GM12878 (cell line): ENCODE results near the gene TXNDC8. TPM values are rescaled to one million over a fixed set of nuclear protein-coding genes. Genes with fewer than 3 reads are reported as not detected.

Experiments used
- ATAC-seq: fragments of 200-7000 bp; cut with Tn5 transposase; 3 replicates; pipeline ENCODE4 v1.9.1; 2020; ENCODE audit warnings: mild to moderate bottlenecking, moderate library complexity
- BruUV-seq: library from RNA; stranded (reverse); fragments of 400-500 nt; replicated peaks from 2 replicates; lab custom pipeline; 2021; lab: Mats Ljungman, UMichigan
- CTCF ChIA-PET: fragments of 300-600 bp; sonication (Branson Sonifier 250); formaldehyde crosslinking; extraction: SDS; loops from one replicate; lab custom pipeline; 2021; ENCODE audit warnings: inconsistent platforms; lab: Yijun Ruan, JAX
- POLR2A ChIA-PET: fragments of 350-600 bp; formaldehyde crosslinking; extraction: SDS; loops from one replicate; lab custom pipeline; 2021; ENCODE audit warnings: inconsistent platforms; lab: Charles Lee
- RAD21 ChIA-PET: fragments of 300-600 bp; sonication (Branson Sonifier 250); formaldehyde crosslinking; loops from one replicate; lab custom pipeline; 2023; ENCODE audit warnings: antibody characterized with exemption; ENCODE audit not compliant: unreplicated experiment; lab: Charles Lee
- SMC1A ChIA-PET: fragments of 300-600 bp; sonication (Branson Sonifier 250); formaldehyde crosslinking; loops from one replicate; lab custom pipeline; 2023; ENCODE audit not compliant: unreplicated experiment, uncharacterized antibody; lab: Charles Lee
- DNase-seq: peaks from one replicate; pipeline ENCODE4 v3.0.0-alpha.2; 2011; ENCODE audit warnings: low read depth, low spot score
- FAIRE-seq: peaks from 3 replicates; lab custom pipeline; 2011; peaks lifted over from hg19 to GRCh38; lab: Jason Lieb, UNC
- H2AFZ ChIP-seq: 2 replicates; pipeline ENCODE4 v1.6.0; 2011; ENCODE audit warnings: low read depth, low read length, control low read depth; ENCODE audit not compliant: control insufficient read depth
- H3K27ac ChIP-seq: 2 replicates; pipeline ENCODE4 v1.5.1; 2011; ENCODE audit warnings: control low read depth; ENCODE audit not compliant: control insufficient read depth, insufficient read depth
- H3K27me3 ChIP-seq, 2 experiments: replicated peaks in 1 of 2; 2 replicates each; pipeline versions ENCODE4 v1.6.0 to v1.6.1; 2011; ENCODE audit warnings: low read length in 1 of 2; ENCODE audit not compliant: control insufficient read depth in 2 of 2, insufficient read depth in 2 of 2
- H3K36me3 ChIP-seq, 2 experiments: 2 replicates each; pipeline ENCODE4 v1.5.1; 2011; ENCODE audit warnings: low read length in 1 of 2; ENCODE audit not compliant: control insufficient read depth in 2 of 2, insufficient read depth in 2 of 2
- H3K4me1 ChIP-seq: 2 replicates; pipeline ENCODE4 v1.6.1; 2011; ENCODE audit warnings: mild to moderate bottlenecking, low read length, moderate library complexity, mixed read lengths; ENCODE audit not compliant: control insufficient read depth, insufficient read depth
- H3K4me2 ChIP-seq: 2 replicates; pipeline ENCODE4 v1.6.0; 2011; ENCODE audit warnings: control low read depth; ENCODE audit not compliant: control insufficient read depth, insufficient read depth
- H3K4me3 ChIP-seq: fragments of 200-600 bp; sonication (generic); 2 replicates; pipeline ENCODE4 v1.5.1; 2016
- H3K79me2 ChIP-seq: 2 replicates; pipeline ENCODE4 v1.6.0; 2011; ENCODE audit warnings: low read length; ENCODE audit not compliant: control insufficient read depth, insufficient read depth
- H3K9ac ChIP-seq: 2 replicates; pipeline ENCODE4 v1.8.0; 2011; ENCODE audit warnings: low read length, control low read depth, mixed read lengths; ENCODE audit not compliant: control insufficient read depth, insufficient read depth
- H3K9me3 ChIP-seq: replicated peaks from 3 replicates; pipeline ENCODE4 v1.5.1; 2011; ENCODE audit warnings: mild to moderate bottlenecking, low read length; ENCODE audit not compliant: control insufficient read depth, insufficient read depth
- H4K20me1 ChIP-seq: 2 replicates; pipeline ENCODE4 v1.6.0; 2011; ENCODE audit not compliant: control insufficient read depth, insufficient read depth
- EGR1 ChIP-seq, 2 experiments: IDR thresholded peaks; 1 replicate in 1 of 2; 2 replicates in 1 of 2; pipeline ENCODE4 v1.6.1; 2011 to 2012; ENCODE audit warnings: low read depth in 2 of 2, low read length in 2 of 2, borderline replicate concordance in 1 of 2, mild to moderate bottlenecking in 1 of 2, moderate library complexity in 1 of 2
- MYC ChIP-seq: IDR thresholded peaks from 2 replicates; pipeline ENCODE4 v1.6.1; 2011; ENCODE audit warnings: mild to moderate bottlenecking, low read length, moderate library complexity, inconsistent platforms; ENCODE audit not compliant: insufficient read depth, insufficient replicate concordance, insufficient read length, severe bottlenecking
- RUNX3 ChIP-seq: IDR thresholded peaks from 2 replicates; pipeline ENCODE4 v1.6.1; 2012; ENCODE audit warnings: low read length, inconsistent platforms
- TBL1XR1 ChIP-seq: IDR thresholded peaks from 2 replicates; pipeline ENCODE4 v1.6.1; 2012; ENCODE audit warnings: low read depth, low read length, improper control_type of control experiment
- ZNF24 ChIP-seq: fragments of 450-650 bp; IDR thresholded peaks from 2 replicates; pipeline ENCODE4 v1.6.1; 2017; ENCODE audit warnings: antibody characterized with exemption, mild to moderate bottlenecking
- WGBS: methylation state at CpG from one replicate; pipeline ENCODE4 v1.1.6; 2016; ENCODE audit warnings: low lambda C conversion rate; ENCODE audit not compliant: insufficient replicate concordance, insufficient coverage; ENCODE audit errors: missing lambda C conversion rate; 5-methylcytosine and 5-hydroxymethylcytosine counted together
- in situ Hi-C: fragments of 300-500 bp; cut with MboI; formaldehyde crosslinking; loops from 9 replicates; pipeline ENCODE4 v1.14.3; 2018; ENCODE audit warnings: mixed read lengths
- intact Hi-C: fragments of 100-400 bp; cut with micrococcal nuclease; formaldehyde crosslinking; loops from one replicate; pipeline ENCODE4 v1.14.2; 2022; ENCODE audit not compliant: unreplicated experiment
- polyA plus RNA-seq, 11 experiments: library from polyadenylated mRNA; depleted of rRNA in 4 of 11; unstranded in 6 of 11; stranded (reverse) in 5 of 11; fragments of >200 nt; fragmentation: Nextera tagmentation in 4 of 11; fragmentation: Illumina TruSeq in 1 of 11; extraction: Ambion mirVana in 4 of 11; extraction: Trizol in 1 of 11; gene quantifications; 1 replicate in 1 of 11; 2 replicates in 10 of 11; pipeline versions ENCODE4 v1.2.1 to v1.2.3, GENCODE V29; 2011 to 2016; ENCODE audit warnings: inconsistent platforms in 2 of 11, missing spikeins in 2 of 11, low read depth in 1 of 11
- total RNA-seq, 4 experiments: library from RNA; depleted of rRNA in 3 of 4; stranded (reverse); fragments of >200 nt in 3 of 4; fragmentation: Illumina TruSeq in 1 of 4; extraction: Trizol in 1 of 4; gene quantifications; 2 replicates each; pipeline versions ENCODE4 v1.2.1 to v1.2.3, GENCODE V29; 2013 to 2021
- TF ChIP-seq, protein P1 (sequence below): IDR thresholded peaks from 2 replicates; pipeline ENCODE4 v1.6.1; 2011; ENCODE audit warnings: borderline replicate concordance, low read depth, mild to moderate bottlenecking, moderate library complexity, low read length; ENCODE audit not compliant: insufficient read depth, poor library complexity, severe bottlenecking
- TF ChIP-seq, protein P2 (sequence below): fragments of 450-650 bp; IDR thresholded peaks from 2 replicates; pipeline ENCODE4 v1.6.1; 2017; ENCODE audit warnings: mild to moderate bottlenecking
- TF ChIP-seq, protein P3 (sequence below): fragments of 450-650 bp; IDR thresholded peaks from 2 replicates; pipeline ENCODE4 v1.6.1; 2017; ENCODE audit warnings: mild to moderate bottlenecking, low read depth, inconsistent platforms; ENCODE audit not compliant: poor library complexity, severe bottlenecking

The TXNDC8 gene
- total and polyA plus RNA-seq, 10 of the 15 experiments (the other 5 are each of a cell fraction or from before 2014, with no cell fraction given) = not detected

DNA sequence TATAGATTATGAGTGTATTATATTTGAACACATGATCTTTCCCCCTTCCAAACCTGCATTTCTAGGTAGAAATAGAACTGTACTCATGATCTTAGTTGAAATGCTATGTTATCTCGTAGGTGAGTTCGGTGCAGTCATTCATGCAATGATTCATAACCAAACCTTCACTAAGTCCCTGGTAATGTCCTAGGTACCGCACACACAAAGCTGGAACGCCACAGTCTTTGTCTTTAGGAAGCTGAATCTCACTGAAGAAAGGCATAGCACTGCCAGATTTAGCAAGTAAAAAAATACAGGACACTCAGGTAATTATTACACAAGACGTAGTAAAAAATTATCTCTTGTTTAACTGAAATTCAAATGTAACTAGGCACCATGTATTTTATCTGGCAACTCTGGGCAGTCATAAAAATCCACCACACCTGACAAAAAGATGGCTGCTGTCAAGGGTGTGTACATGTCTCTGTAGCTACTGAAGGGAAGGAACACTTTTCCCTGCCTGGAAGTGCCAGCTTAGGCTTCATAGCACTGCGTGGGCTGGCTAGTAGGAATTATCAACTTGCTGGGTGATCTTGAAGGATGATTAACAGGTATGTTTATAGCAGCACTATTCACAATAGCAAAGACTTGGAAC is 53.3 kb downstream of the TXNDC8 start:
- RAD21 ChIA-PET = no interaction called here
- in situ Hi-C loops = no loop called here
- no peak overlapping the region for H3K9ac ChIP-seq
- intact Hi-C loops = no loop called here
- no peak overlapping the region for H2AFZ ChIP-seq
- TF ChIP-seq ZNF24 (0 out of 2 replicates have a peak, but pooled peaks have one; percentile 12), RUNX3 (0 out of 2 replicates have a peak, but pooled peaks have one; percentile 5), TBL1XR1 (no peak)
- TF ChIP-seq, all 136 proteins: peak for 2
- Histone ChIP-seq H4K20me1 (no peaks in the 10 kb centered on the region), H3K4me2 (no peak overlapping the region), H3K36me3 (no peaks in the 10 kb centered on the region), H3K4me3 (no peak overlapping the region), H3K27me3 (no peaks in the 10 kb centered on the region), H3K27ac (no peak overlapping the region), H3K4me1 (no peaks in the 10 kb centered on the region), H3K9me3 (no peaks in the 10 kb centered on the region), H3K79me2 (no peaks in the 10 kb centered on the region)
- POLR2A ChIA-PET = no interaction called here
- FAIRE-seq (no peak), ATAC-seq (no peak), DNase-seq (no peak)
- CTCF ChIA-PET = no interaction called here
- SMC1A ChIA-PET = interaction anchor here (1.0 kb wide), 2 partner anchors 11 to 26 kb away, joined by 3 read pairs; no protein-coding TSS in a partner anchor
- WGBS = 43% methylated on average over 6 of the region's 6 CpGs
- no TSS peak for BruUV-seq

DNA sequence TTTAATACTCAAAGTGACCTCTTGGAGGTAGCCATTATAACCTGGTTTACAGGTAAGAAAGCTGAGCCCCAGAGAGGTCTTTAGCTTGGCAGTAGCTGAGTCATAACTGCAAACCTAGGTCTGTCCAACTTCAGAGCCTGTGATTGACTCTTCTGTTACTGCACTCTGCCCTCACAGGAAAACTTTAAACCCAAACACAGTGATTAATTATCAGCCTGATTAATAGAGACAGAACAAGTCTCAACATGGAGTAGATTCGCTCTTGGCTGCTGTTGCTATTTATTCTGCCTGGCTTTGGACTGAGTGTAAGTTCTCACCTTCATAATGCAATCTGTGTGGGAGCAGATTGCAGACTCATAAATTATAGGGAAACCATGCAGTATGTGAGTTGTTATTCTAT is 53.9 kb downstream of the TXNDC8 start:
- no peak overlapping the region for H3K4me2 ChIP-seq
- no peaks in the 10 kb centered on the region for H3K27me3 ChIP-seq
- in situ Hi-C loops = no loop called here
- SMC1A ChIA-PET = interaction anchor here (1.0 kb wide), 2 partner anchors 11 to 25 kb away, joined by 3 read pairs; no protein-coding TSS in a partner anchor
- H3K4me3 ChIP-seq = no peak overlapping the region
- RAD21 ChIA-PET = no interaction called here
- H4K20me1 ChIP-seq = no peaks in the 10 kb centered on the region
- FAIRE-seq (no peak), DNase-seq (no peak), ATAC-seq (peak; percentile 29; the same call in 1 of the 3 replicates)
- intact Hi-C loops = no loop called here
- no peaks in the 10 kb centered on the region for H3K79me2 ChIP-seq
- POLR2A ChIA-PET = no interaction called here
- H3K4me1 ChIP-seq = no peaks in the 10 kb centered on the region
- CTCF ChIA-PET = no interaction called here
- H3K9me3 ChIP-seq = no peaks in the 10 kb centered on the region
- 0% methylated on average over 1 of the region's 1 CpG for WGBS
- H3K27ac ChIP-seq = no peak overlapping the region
- no peaks in the 10 kb centered on the region for H3K36me3 ChIP-seq
- H3K9ac ChIP-seq = no peak overlapping the region
- no TSS peak for BruUV-seq
- H2AFZ ChIP-seq = no peak overlapping the region
- TF ChIP-seq, protein P1, sequence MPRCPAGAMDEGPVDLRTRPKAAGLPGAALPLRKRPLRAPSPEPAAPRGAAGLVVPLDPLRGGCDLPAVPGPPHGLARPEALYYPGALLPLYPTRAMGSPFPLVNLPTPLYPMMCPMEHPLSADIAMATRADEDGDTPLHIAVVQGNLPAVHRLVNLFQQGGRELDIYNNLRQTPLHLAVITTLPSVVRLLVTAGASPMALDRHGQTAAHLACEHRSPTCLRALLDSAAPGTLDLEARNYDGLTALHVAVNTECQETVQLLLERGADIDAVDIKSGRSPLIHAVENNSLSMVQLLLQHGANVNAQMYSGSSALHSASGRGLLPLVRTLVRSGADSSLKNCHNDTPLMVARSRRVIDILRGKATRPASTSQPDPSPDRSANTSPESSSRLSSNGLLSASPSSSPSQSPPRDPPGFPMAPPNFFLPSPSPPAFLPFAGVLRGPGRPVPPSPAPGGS = no peak
- TF ChIP-seq, protein P2, sequence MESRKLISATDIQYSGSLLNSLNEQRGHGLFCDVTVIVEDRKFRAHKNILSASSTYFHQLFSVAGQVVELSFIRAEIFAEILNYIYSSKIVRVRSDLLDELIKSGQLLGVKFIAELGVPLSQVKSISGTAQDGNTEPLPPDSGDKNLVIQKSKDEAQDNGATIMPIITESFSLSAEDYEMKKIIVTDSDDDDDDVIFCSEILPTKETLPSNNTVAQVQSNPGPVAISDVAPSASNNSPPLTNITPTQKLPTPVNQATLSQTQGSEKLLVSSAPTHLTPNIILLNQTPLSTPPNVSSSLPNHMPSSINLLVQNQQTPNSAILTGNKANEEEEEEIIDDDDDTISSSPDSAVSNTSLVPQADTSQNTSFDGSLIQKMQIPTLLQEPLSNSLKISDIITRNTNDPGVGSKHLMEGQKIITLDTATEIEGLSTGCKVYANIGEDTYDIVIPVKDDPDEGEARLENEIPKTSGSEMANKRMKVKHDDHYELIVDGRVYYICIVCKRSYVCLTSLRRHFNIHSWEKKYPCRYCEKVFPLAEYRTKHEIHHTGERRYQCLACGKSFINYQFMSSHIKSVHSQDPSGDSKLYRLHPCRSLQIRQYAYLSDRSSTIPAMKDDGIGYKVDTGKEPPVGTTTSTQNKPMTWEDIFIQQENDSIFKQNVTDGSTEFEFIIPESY = no peak
- TF ChIP-seq, protein P3, sequence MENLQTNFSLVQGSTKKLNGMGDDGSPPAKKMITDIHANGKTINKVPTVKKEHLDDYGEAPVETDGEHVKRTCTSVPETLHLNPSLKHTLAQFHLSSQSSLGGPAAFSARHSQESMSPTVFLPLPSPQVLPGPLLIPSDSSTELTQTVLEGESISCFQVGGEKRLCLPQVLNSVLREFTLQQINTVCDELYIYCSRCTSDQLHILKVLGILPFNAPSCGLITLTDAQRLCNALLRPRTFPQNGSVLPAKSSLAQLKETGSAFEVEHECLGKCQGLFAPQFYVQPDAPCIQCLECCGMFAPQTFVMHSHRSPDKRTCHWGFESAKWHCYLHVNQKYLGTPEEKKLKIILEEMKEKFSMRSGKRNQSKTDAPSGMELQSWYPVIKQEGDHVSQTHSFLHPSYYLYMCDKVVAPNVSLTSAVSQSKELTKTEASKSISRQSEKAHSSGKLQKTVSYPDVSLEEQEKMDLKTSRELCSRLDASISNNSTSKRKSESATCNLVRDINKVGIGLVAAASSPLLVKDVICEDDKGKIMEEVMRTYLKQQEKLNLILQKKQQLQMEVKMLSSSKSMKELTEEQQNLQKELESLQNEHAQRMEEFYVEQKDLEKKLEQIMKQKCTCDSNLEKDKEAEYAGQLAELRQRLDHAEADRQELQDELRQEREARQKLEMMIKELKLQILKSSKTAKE = no peak
- TF ChIP-seq EGR1 (IDR thresholded peaks at IDR 0.05; ENCODE audit: borderline replicate concordance in 1 of 2, low read depth in 2 of 2, low read length in 2 of 2) (no peak), MYC (no peak)
